ENCODE results near the gene PPP1R12B. TPM values are rescaled to one million over a fixed set of nuclear protein-coding genes. Genes with fewer than 3 reads are reported as not detected.
"Not testable (repeated sequence)": the region's sequence is repeated elsewhere in the genome, so short reads cannot be mapped to it uniquely, and the experiment has no call there.

The PPP1R12B gene
- total and polyA plus RNA-seq, 12 donors, result 16.5 to 969 (median 604) TPM

DNA sequence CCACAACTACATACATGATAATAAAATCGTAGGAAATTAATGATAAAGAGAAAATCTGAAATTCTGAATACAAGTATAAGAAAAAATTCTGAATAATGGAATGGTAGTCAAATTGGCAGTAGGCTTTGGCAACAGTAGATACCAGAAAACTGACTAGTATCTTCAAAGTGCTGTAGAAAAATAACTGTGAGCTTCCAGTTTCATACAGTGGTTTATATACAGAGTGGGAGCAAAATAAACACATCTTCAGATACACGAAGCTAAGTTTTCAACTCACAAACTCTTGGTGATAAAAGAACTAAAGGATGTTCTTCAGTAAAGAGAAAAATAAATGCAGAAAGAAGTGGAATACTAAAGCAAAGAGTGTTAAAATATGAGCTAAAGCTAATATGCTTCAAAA is 173.4 kb downstream of the PPP1R12B start:
- no peak for ATAC-seq
- intact Hi-C loops (cut with DNase I), result no loop called here
- WGBS, 2 donors, result 65 to 72% methylated on average over 2 of the region's 2 CpGs
- Histone ChIP-seq H3K36me3 (peaks cover 0 to 17% (median 0%) of the 10 kb centered on the region in 9 donors), H3K27me3 (no peaks in the 10 kb centered on the region), H3K4me1 (peaks cover 5 to 54% (median 26%) of the 10 kb centered on the region in 9 donors), H3K27ac (peak overlapping the region in 2 of 10 donors; percentile 32 to 84), H3K9me3 (no peaks in the 10 kb centered on the region), H3K4me3 (no peak overlapping the region)
- no peak for DNase-seq
- TF ChIP-seq, protein P1, sequence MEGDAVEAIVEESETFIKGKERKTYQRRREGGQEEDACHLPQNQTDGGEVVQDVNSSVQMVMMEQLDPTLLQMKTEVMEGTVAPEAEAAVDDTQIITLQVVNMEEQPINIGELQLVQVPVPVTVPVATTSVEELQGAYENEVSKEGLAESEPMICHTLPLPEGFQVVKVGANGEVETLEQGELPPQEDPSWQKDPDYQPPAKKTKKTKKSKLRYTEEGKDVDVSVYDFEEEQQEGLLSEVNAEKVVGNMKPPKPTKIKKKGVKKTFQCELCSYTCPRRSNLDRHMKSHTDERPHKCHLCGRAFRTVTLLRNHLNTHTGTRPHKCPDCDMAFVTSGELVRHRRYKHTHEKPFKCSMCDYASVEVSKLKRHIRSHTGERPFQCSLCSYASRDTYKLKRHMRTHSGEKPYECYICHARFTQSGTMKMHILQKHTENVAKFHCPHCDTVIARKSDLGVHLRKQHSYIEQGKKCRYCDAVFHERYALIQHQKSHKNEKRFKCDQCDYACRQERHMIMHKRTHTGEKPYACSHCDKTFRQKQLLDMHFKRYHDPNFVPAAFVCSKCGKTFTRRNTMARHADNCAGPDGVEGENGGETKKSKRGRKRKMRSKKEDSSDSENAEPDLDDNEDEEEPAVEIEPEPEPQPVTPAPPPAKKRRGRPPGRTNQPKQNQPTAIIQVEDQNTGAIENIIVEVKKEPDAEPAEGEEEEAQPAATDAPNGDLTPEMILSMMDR (IDR thresholded peaks at IDR 0.05), result no peak

DNA sequence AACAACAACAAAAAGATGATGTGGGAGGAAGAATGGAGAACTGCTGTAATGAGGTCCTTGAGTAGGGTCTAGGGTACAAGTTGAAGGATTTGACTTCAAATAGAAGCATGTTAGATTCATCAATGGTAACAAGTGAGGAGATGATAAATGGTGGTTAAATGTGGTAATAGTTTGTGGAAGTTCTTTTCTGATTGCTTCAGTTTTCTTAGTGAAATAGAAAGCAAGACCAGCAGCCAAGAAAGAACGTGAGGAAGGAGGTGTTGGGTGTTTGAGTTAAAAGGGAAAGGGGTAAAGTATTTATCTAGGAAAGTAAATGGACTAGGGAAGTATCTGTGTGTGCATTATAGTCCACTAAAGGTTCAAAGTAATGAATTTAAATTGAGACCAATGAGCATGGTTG is 177.6 kb downstream of the PPP1R12B start:
- intact Hi-C loops (cut with DNase I); H3K36me3 ChIP-seq; H3K4me3 ChIP-seq; H3K27me3 ChIP-seq; ATAC-seq; DNase-seq; H3K9me3 ChIP-seq; H3K27ac ChIP-seq: not testable (repeated sequence)
- 48 to 62% methylated on average over 1 of the region's 1 CpG for WGBS, 2 donors
- H3K4me1 ChIP-seq, result peaks cover 0 to 35% (median 14%) of the 10 kb centered on the region in 9 donors

DNA sequence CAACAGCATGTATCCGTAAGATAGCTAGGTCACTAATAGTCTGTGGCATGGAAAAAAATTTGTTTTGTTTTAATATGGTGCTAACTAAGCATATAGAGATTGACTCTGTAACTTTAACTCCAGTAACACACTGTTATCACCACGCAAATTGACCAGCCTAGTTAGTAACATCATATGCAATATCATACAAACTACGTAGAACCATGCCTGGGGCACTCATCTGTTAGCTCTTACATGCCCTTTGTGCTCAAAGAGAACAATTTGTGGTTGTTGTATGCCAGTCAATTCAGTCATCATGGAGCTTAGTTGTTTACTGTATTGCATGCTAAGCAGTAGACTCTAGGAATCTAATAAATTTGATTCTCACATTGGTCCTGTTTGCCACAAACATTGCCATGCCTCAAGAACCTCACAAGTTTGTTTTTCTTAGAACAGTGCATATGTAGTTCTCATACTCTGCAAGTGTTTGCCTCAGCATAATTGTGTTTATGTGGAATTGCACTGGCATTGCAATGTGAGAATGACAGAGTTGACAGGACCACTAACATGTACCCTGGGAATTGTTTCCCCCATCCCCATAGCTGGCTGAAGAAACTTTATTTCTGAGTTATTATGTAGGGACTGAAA is 179.7 kb downstream of the PPP1R12B start:
- 64 to 72% methylated on average over 3 of the region's 3 CpGs for WGBS, 2 donors
- H3K9me3 ChIP-seq; H3K4me3 ChIP-seq; intact Hi-C loops (cut with DNase I); H3K36me3 ChIP-seq; DNase-seq; H3K27me3 ChIP-seq: not testable (repeated sequence)
- Histone ChIP-seq H3K4me1 (peaks cover 0 to 42% (median 20%) of the 10 kb centered on the region in 9 donors), H3K27ac (peak overlapping the region in 2 of 10 donors; percentile 9 to 29)
- ATAC-seq, result peak in 2 of 8 donors; percentile 51 to 74

DNA sequence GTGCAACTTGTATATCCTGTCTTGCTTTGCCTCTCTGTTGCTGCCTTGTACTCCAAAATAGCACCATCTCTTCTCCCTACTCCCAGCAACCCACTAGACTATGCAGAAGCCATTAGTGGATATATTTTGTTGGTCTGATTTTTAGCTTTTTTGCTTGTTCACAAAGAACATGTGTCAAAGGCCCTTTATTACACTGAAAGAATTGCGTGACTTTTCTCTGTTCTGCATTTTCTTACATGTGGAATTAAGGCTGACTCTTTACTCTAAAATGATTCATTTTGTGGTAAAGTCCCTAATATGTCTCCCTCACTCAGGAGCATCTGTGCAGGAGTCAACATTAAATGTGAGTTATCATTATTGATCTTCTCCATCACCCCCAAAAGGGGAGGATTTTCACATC is 182.2 kb downstream of the PPP1R12B start:
- 97% methylated on average over 1 of the region's 1 CpG for WGBS, 2 donors
- ATAC-seq; intact Hi-C loops (cut with DNase I); H3K4me3 ChIP-seq; H3K9me3 ChIP-seq; H3K36me3 ChIP-seq; H3K27me3 ChIP-seq; DNase-seq: not testable (repeated sequence)
- peaks cover 0 to 49% (median 23%) of the 10 kb centered on the region in 9 donors for H3K4me1 ChIP-seq
- H3K27ac ChIP-seq, result peak overlapping the region in 1 of 10 donors; percentile 65

DNA sequence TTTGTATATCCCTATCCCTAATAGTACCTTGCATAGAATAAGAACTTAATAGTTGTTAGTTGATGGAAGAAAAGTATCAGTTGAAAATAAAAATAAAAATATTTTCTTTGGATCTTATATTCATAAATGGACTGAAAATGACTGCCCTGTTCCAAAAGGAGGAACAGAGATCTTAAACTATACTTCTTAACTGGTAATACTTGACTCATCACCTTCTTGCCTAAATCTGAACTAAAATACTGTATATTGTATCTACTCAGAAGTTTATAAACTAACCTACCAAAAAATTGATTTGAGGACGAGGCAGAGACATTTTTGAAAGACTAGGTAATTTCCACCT is 182.9 kb downstream of the PPP1R12B start:
- Histone ChIP-seq H3K4me3 (no peak overlapping the region), H3K36me3 (no peaks in the 10 kb centered on the region), H3K4me1 (peaks cover 0 to 54% (median 19%) of the 10 kb centered on the region in 9 donors), H3K27ac (peak overlapping the region in 7 of 10 donors; percentile 32 to 71 (median 59)), H3K9me3 (no peaks in the 10 kb centered on the region), H3K27me3 (no peaks in the 10 kb centered on the region)
- TF ChIP-seq, protein P1 (IDR thresholded peaks at IDR 0.05), result no peak
- ATAC-seq (no peak), DNase-seq (no peak)
- WGBS, 2 donors, result 67 to 80% methylated on average over 1 of the region's 1 CpG
- intact Hi-C loops (cut with DNase I), result no loop called here

DNA sequence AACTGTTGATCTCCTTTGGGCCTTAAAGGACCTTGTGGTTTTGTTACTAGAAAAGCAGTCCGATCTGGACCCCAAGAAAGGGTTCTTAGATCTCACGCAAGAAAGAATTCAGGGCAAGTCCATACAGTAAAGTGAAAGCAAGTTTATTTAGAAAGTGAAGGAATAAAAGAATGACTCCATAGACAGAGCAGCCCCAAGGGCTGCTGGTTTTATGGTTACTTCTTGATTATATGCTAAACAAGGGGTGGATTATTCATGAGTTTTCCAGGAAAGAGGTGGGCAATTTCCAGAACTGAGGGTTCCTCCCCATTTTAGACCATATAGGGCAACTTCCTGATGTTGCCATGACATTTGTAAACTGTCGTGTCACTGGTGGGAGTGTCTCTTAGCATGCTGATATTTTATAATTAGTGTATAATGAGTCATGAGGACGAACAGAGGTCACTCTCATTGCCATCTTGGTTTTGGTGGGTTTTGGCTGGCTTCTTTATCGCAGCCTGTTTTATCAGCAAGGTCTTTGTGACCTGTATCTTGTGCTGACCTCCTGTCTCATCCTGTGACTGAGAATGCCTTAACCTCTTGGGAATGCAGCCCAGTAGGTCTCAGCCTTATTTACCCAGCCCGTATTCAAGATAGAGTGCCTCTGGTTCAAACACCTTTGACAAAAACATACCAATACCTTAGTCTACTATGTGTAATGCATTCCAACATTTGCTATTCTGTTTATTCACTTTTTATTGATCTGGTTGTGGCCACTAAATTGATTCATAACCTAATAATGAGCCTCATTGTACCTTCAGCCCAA is 183.5 kb downstream of the PPP1R12B start:
- peak overlapping the region in 8 of 10 donors; percentile 6 to 71 (median 58) for H3K27ac ChIP-seq
- H3K36me3 ChIP-seq; H3K27me3 ChIP-seq; DNase-seq; H3K4me3 ChIP-seq; intact Hi-C loops (cut with DNase I); H3K9me3 ChIP-seq: not testable (repeated sequence)
- 63 to 68% methylated on average over 6 of the region's 6 CpGs for WGBS, 2 donors
- H3K4me1 ChIP-seq, result peaks cover 0 to 54% (median 15%) of the 10 kb centered on the region in 9 donors
- ATAC-seq, result peak in 6 of 8 donors; percentile 15 to 67 (median 44)

DNA sequence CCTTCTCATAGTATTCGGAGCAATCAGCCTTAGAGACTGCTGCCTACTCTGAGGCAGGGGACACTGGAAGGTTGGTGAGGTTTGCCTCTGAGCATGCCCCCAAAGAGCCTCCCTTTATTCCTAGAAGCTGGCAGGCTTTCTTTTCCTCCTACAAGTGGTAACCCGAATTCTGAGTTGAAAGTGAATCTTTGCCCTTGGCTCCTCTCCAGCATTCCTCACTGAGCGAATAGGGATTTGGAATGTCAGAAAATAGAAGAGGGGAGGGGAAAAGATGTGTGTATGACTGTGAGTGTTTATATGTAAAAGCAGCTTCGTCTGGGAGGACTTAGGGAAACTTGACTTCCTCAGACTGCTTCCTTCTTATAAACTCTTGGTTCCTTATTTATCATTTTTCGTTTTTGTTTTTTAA is 190.7 kb downstream of the PPP1R12B start:
- peak in 6 of 8 donors; percentile 38 to 67 (median 61) for ATAC-seq
- WGBS, 2 donors, result 9 to 19% methylated on average over 5 of the region's 5 CpGs
- H3K27ac ChIP-seq, result peak overlapping the region in 9 of 10 donors; percentile 45 to 82 (median 77)
- peak overlapping the region in 9 of 10 donors; percentile 19 to 50 (median 43) for H3K4me3 ChIP-seq
- H3K9me3 ChIP-seq; intact Hi-C loops (cut with DNase I); H3K27me3 ChIP-seq; H3K36me3 ChIP-seq: not testable (repeated sequence)
- peaks cover 3 to 55% (median 26%) of the 10 kb centered on the region in 9 donors for H3K4me1 ChIP-seq
- DNase-seq, result peak in 1 of 2 donors; percentile 58

DNA sequence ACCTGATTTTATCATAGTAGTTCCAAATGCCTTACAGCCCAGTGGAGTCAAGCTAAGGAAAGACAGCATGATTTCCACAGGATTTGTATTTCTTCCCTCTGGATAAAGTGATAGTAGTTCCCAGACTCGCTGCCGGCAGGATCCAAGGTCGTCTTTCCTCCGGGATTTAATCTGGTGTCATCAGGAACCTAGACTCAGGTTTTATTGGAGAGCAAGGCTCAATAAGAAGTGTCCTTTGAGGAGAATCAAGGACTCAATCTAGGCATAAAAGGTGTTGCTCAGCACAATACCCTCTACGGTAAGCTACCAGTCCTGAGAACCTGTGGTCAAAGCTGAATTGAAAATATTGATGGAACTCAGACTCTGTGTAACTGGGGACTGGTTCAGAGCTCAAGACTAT is 191.1 kb downstream of the PPP1R12B start:
- intact Hi-C loops (cut with DNase I); H3K27me3 ChIP-seq; H3K36me3 ChIP-seq; DNase-seq; H3K9me3 ChIP-seq: not testable (repeated sequence)
- peak in 3 of 8 donors; percentile 5 to 15 (median 6) for ATAC-seq
- whole genome bisulfite sequencing, 2 donors, result 14 to 29% methylated on average over 5 of the region's 5 CpGs
- peak overlapping the region in 9 of 10 donors; percentile 19 to 50 (median 43) for H3K4me3 ChIP-seq
- peak overlapping the region in 9 of 10 donors; percentile 45 to 82 (median 77) for H3K27ac ChIP-seq
- peaks cover 5 to 59% (median 30%) of the 10 kb centered on the region in 9 donors for H3K4me1 ChIP-seq
